Brain microvascular endothelial cell (primary cell): ENCODE data around the gene NBAS.
A peak's percentile ranks its signal among the peaks of the same experiment; 100 is the strongest.

Experiments used
- DNase-seq: peaks from one replicate; pipeline ENCODE4 v3.0.0-alpha.2; 2020
- H3K27ac ChIP-seq: fragments of 250-450 bp; sonication (Bioruptor Pico); 2 replicates; pipeline ENCODE4 v1.5.1; 2020; ENCODE audit warnings: mild to moderate bottlenecking, moderate library complexity
- H3K27me3 ChIP-seq: fragments of 250-450 bp; sonication (Bioruptor Pico); replicated peaks from 2 replicates; pipeline ENCODE4 v1.5.1; 2020; ENCODE audit warnings: mild to moderate bottlenecking
- H3K36me3 ChIP-seq: fragments of 250-450 bp; sonication (Bioruptor Pico); replicated peaks from 2 replicates; pipeline ENCODE4 v1.5.1; 2020; ENCODE audit warnings: mild to moderate bottlenecking
- H3K4me3 ChIP-seq: 2 replicates; pipeline ENCODE4 v1.5.1; 2011; ENCODE audit warnings: low read depth, mild to moderate bottlenecking, control low read depth, low read length, moderate library complexity
- CTCF ChIP-seq: IDR thresholded peaks from 2 replicates; pipeline ENCODE4 v1.5.1; 2011; ENCODE audit warnings: low read depth, mild to moderate bottlenecking, moderate library complexity, low read length, control low read depth, inconsistent platforms; ENCODE audit errors: missing control alignments
- in situ Hi-C: cut with HindIII; loops from 2 replicates; pipeline ENCODE4 v1.10.0; 2017; ENCODE audit warnings: low sequenced_read_pairs, low pct_ligation_motif_present

NBAS gene

GRCh38 chr2:15181092-15181745 is 379.9 kb downstream of the NBAS start:
- no peak for TF ChIP-seq CTCF
- in situ Hi-C loops: no loop called here
- Histone ChIP-seq H3K4me3 (no peak overlapping the region), H3K36me3 (no peaks in the 10 kb centered on the region), H3K27ac (no peak overlapping the region), H3K27me3 (no peaks in the 10 kb centered on the region)
- DNase-seq: no peak

- DNase-seq: no peak
- Histone ChIP-seq H3K27me3 (no peaks in the 10 kb centered on the region), H3K36me3 (no peaks in the 10 kb centered on the region), H3K4me3 (no peak overlapping the region), H3K27ac (no peak overlapping the region)
- TF ChIP-seq CTCF: no peak
- in situ Hi-C loops: no loop called here
Measured at GRCh38 chr2:15180379-15180778, 380.8 kb downstream of the NBAS start.

GRCh38 chr2:15178946-15179345 is 382.2 kb downstream of the NBAS start:
- no peak overlapping the region for H3K27ac ChIP-seq
- DNase-seq: no peak
- H3K36me3 ChIP-seq: no peaks in the 10 kb centered on the region
- no peak for TF ChIP-seq CTCF
- H3K27me3 ChIP-seq: no peaks in the 10 kb centered on the region
- H3K4me3 ChIP-seq: no peak overlapping the region
- in situ Hi-C loops: no loop called here

- no peak overlapping the region for H3K4me3 ChIP-seq
- H3K27me3 ChIP-seq: no peaks in the 10 kb centered on the region
- no peak overlapping the region for H3K27ac ChIP-seq
- H3K36me3 ChIP-seq: no peaks in the 10 kb centered on the region
- in situ Hi-C loops: no loop called here
- peak; percentile 57 for DNase-seq
- no peak for TF ChIP-seq CTCF
Measured at GRCh38 chr2:15177103-15177502, 384.0 kb downstream of the NBAS start.

GRCh38 chr2:15176604-15177003 is 384.5 kb downstream of the NBAS start:
- Histone ChIP-seq H3K4me3 (no peak overlapping the region), H3K36me3 (no peaks in the 10 kb centered on the region), H3K27me3 (no peaks in the 10 kb centered on the region), H3K27ac (no peak overlapping the region)
- no peak for DNase-seq
- in situ Hi-C loops: no loop called here
- no peak for TF ChIP-seq CTCF

- no peak for TF ChIP-seq CTCF
- Histone ChIP-seq H3K4me3 (no peak overlapping the region), H3K27ac (no peak overlapping the region), H3K27me3 (no peaks in the 10 kb centered on the region), H3K36me3 (no peaks in the 10 kb centered on the region)
- in situ Hi-C loops: no loop called here
- DNase-seq: no peak
Measured at GRCh38 chr2:15174567-15174966, 386.6 kb downstream of the NBAS start.
